Adipocyte (in vitro differentiated cells): ENCODE measurements around the gene SMTNL2.
A peak's percentile ranks its signal among the peaks of the same experiment; 100 is the strongest.

ENCODE experiments used
- DNase-seq: peaks from one replicate; pipeline ENCODE4 v3.0.0-alpha.2; 2015; ENCODE audit warnings: low read depth
- H3K27me3 ChIP-seq: replicated peaks from 2 replicates; pipeline ENCODE4 v1.7.0; 2013; ENCODE audit warnings: mild to moderate bottlenecking, low read length, moderate library complexity; ENCODE audit not compliant: control insufficient read depth, insufficient read depth
- H3K36me3 ChIP-seq: 2 replicates; pipeline ENCODE4 v1.7.0; 2013; ENCODE audit warnings: low read length, mild to moderate bottlenecking, moderate library complexity; ENCODE audit not compliant: control insufficient read depth, insufficient read depth, severe bottlenecking
- H3K4me1 ChIP-seq: 2 replicates; pipeline ENCODE4 v1.7.0; 2013; ENCODE audit warnings: mild to moderate bottlenecking, low read length, moderate library complexity; ENCODE audit not compliant: control insufficient read depth, insufficient read depth
- H3K4me3 ChIP-seq: 2 replicates; pipeline ENCODE4 v1.7.0; 2013; ENCODE audit warnings: mild to moderate bottlenecking, low read length, moderate library complexity
- H3K9ac ChIP-seq: 2 replicates; pipeline ENCODE4 v1.7.0; 2013; ENCODE audit warnings: mild to moderate bottlenecking, low read length, moderate library complexity
- H3K9me3 ChIP-seq: 2 replicates; pipeline ENCODE4 v1.7.0; 2013; ENCODE audit warnings: mild to moderate bottlenecking, low read length, moderate library complexity; ENCODE audit not compliant: control insufficient read depth

SMTNL2 gene

DNA sequence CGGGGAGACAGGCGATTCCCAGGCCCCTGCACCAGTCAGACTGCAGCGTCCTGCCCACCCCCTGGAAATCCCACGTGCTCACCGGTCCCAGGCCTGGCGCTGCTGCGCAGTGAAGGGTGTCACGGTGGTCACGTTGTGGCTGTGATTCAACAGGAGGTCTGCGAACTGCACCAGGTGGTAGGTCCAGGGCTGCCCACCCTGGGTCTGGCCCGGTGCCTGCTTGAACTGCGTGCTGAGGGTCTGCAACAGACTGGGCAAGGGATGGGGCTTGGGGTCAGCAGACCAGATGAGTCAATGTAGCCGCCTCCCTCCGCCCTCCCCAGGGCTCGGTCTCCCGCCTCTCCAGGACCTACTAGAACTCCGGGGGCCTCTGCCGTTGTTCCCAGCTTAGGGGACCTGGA lies 36.3 kb upstream of the SMTNL2 start:
- Histone ChIP-seq H3K4me1 (no peaks in the 10 kb centered on the region), H3K27me3 (no peaks in the 10 kb centered on the region), H3K9ac (no peak overlapping the region), H3K36me3 (peaks cover 87% of the 10 kb centered on the region), H3K4me3 (no peak overlapping the region), H3K9me3 (no peaks in the 10 kb centered on the region)
- no peak for DNase-seq

DNA sequence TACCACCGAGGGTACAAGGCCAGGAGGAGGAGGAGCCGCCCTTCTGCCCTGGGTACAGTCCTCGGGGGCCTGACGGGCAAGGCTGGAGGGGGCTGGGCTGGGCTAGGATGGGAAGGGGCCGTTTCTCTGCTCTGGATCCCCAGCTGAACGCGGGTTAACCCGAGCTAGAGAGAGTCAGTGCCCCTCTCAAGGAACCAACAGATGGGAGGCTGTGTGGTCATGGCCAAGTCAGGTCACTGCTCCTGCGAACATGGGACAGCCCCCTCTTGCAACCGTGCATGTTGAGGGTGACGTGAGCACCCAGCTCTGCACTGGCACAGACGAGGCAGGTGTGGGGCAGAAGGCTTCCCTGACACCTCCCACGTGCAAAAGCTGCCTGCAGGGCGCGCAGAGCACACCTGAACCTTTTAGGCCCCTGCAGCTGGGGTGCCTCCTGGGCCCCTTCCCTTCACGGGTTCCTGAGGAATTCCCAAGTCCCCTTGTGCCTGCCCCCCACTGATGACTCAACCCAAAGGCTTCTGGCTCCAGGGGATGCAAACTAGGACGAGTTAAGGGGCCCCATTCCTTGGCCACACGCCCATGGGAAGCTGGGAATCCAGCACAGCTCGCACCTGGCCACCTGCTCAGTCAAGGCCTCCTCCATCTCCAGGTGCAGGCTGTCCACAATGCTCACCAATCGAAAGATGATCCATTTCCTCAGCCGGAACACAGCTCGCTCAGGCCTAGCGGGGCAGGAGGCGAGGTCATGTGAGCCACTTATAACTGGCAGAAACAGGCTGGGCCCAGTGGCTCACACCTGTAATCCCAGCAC lies 35.4 kb upstream of the SMTNL2 start:
- Histone ChIP-seq H3K4me3 (no peak overlapping the region), H3K9ac (no peak overlapping the region), H3K27me3 (no peaks in the 10 kb centered on the region), H3K9me3 (no peaks in the 10 kb centered on the region), H3K36me3 (peaks cover 82% of the 10 kb centered on the region), H3K4me1 (peaks cover 3% of the 10 kb centered on the region)
- no peak for DNase-seq

DNA sequence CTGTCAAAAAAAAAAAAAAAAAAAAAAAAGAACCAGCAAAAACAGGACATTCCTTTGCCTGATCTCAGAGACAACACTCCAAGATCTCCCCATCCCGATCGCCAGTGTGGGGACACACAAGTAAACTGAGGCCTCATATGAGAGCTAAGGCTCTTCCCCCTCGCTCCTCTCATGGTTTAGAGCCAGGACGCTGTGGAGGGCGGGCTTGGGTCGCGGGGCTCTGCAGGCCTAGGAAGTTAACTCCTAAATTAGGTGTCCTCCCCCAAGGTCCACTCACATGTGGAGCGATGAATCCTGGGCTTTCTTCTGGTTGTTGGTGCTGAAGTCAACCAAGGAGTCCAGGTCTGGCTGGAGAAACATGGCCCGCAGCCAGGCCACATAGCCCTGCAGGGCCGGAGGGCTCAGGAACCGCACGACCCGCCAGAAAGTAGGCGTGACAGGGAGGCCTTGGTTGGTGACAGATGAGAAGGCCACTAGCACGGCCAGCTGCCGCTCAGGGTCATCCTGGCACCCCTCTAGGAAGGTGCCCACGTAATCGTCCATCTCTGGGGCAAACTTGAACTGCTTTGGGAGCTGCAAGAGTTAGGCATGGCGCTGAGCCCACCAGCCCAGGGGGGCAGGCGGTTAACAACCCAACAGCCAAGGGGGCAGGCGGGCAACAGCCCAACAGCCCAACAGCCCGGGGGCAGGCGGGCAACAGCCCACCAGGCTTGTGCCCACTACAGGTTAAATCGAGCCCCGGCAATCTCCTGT lies 34.4 kb upstream of the SMTNL2 start:
- Histone ChIP-seq H3K9me3 (no peaks in the 10 kb centered on the region), H3K4me1 (peaks cover 9% of the 10 kb centered on the region), H3K4me3 (no peak overlapping the region), H3K9ac (no peak overlapping the region), H3K36me3 (peaks cover 77% of the 10 kb centered on the region), H3K27me3 (no peaks in the 10 kb centered on the region)
- DNase-seq = no peak

DNA sequence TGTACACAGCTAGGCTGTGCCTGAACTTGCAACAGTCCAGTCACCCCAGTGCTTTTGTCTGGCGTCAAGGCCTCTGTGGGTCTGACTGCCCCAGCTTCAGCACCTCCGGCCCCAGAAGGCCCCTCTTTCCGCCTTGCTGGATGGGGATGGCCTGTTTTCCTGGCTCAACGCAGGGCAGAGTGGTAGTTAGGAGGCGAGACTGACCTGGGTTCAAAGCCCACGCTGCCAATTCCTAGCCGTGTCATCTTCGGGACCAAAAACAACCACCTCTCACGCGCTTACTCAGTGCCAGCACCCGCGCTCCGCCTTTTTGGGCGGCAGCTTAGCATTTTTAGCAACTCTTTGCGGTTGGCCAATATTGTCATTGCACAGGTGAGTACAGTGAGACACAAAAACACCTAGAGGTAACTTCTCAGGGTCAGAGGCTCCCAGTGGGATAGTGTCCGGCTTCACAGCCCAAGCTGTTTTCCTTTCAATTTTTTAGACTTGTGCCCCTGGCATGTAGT lies 33.7 kb upstream of the SMTNL2 start:
- no peak for DNase-seq
- Histone ChIP-seq H3K4me1 (peaks cover 10% of the 10 kb centered on the region), H3K9me3 (no peaks in the 10 kb centered on the region), H3K4me3 (no peak overlapping the region), H3K36me3 (peaks cover 72% of the 10 kb centered on the region), H3K27me3 (no peaks in the 10 kb centered on the region), H3K9ac (no peak overlapping the region)

DNA sequence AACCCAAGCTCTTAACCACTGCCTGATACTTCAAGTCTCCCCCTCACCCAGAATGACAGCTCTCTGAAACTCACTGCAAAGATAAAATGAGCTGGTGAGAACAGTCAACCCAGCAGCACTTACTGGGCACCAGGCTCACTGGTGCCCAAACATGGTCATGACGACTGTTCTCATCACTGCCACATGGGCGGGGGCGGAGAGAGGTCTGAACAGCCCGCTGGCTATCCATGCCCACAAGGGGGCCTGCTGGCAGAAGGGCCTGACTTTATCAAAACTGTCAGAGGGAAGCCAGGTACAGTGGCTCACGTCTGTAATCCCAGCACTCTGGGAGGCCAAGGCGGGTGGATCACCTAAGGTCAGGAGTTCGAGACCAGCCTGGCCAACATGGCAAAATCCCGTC lies 33.2 kb upstream of the SMTNL2 start:
- H3K36me3 ChIP-seq = peaks cover 70% of the 10 kb centered on the region
- no peak overlapping the region for H3K4me3 ChIP-seq
- H3K9me3 ChIP-seq = no peaks in the 10 kb centered on the region
- peaks cover 15% of the 10 kb centered on the region for H3K4me1 ChIP-seq
- no peaks in the 10 kb centered on the region for H3K27me3 ChIP-seq
- no peak for DNase-seq
- H3K9ac ChIP-seq = no peak overlapping the region

DNA sequence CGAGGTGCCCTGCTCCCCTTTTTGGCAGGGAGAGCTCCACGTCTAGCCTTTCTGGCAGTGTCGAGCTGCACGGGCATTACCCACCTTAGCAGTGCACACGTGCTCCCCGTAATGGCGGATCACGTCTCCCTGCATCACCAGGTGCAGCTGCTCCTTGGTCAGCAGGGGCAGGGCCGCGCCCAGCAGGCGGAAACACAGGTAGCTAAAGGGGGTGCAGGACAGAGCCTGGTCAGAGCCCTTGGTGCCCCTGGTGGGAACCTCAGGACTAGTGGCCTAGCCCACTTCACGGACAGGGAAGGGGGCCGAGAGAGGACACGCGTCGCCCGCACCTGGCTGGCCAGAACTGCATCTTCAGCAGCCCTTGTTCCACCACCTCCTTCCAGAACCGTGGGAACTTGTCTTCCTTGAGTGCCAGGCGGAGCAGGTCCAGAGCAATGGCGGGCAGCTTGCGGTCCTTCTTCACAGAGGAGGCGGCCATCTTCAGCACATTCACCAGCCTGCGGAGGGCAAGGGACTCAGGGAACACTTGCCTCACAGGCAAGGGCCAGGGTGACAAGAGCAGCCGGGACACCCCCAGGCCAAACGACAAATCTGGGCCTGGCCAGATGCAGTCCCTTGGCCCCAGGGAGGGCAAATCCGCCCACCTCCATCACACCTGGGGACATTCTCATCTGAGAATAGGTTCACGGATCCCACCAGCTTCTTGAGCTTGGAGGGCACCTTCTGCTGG lies 32.4 kb upstream of the SMTNL2 start:
- Histone ChIP-seq H3K36me3 (peaks cover 63% of the 10 kb centered on the region), H3K4me1 (peaks cover 15% of the 10 kb centered on the region), H3K4me3 (no peak overlapping the region), H3K9me3 (no peaks in the 10 kb centered on the region), H3K9ac (no peak overlapping the region), H3K27me3 (no peaks in the 10 kb centered on the region)
- DNase-seq = no peak

DNA sequence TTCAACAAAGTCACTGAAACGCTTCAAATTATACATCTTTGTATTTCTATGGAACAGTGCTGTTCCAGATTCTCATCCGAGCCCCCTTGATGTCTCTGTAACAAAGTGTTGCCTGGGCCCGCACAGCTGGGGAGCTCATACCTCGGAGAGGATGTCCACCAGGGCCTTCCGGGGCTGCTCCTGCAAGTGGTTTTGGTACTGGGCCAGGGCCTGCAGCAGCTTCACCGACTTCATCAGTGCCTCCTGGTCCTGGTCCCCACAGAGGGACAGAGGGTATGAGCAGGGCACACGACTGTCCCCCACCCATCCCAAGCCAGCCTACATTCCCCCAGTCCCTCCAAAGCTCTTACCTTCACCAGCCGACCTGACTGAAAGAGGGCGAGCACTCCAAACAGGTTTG lies 30.7 kb upstream of the SMTNL2 start:
- no peaks in the 10 kb centered on the region for H3K9me3 ChIP-seq
- peak overlapping the region; percentile 96 for H3K9ac ChIP-seq
- H3K4me1 ChIP-seq = peaks cover 15% of the 10 kb centered on the region
- no peaks in the 10 kb centered on the region for H3K27me3 ChIP-seq
- DNase-seq = no peak
- H3K36me3 ChIP-seq = peaks cover 46% of the 10 kb centered on the region
- H3K4me3 ChIP-seq = peak overlapping the region; percentile 98

DNA sequence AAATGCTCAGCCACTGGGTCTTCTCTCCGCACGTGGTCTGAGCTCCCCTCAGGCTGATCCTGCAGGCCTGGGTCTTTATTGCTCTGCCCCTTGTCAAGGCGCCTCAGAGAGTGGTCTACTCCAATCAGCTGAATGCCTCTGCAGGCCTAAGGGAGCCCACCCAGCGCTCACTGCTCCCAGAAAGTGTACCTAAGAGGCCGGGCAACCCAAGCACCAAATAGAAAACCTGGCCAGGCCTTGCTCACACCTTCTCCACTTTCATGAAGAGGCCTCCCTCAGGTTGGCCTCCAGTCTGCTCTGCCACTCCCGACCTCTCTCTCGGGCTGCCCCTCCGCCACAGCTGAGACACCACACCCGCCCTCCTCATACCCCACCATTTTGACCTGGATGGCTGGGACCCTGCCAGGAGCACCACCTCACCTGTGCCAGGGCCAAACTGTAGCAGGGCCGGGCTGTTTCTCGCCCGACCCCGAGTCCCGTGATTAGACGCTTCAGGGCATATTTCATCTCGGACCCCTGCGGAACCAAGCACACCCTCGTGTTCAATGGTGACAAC lies 29.8 kb upstream of the SMTNL2 start:
- Histone ChIP-seq H3K36me3 (peaks cover 37% of the 10 kb centered on the region), H3K9ac (peak overlapping the region; percentile 96), H3K9me3 (no peaks in the 10 kb centered on the region), H3K27me3 (no peaks in the 10 kb centered on the region), H3K4me1 (peaks cover 15% of the 10 kb centered on the region), H3K4me3 (peak overlapping the region; percentile 98)
- no peak for DNase-seq

DNA sequence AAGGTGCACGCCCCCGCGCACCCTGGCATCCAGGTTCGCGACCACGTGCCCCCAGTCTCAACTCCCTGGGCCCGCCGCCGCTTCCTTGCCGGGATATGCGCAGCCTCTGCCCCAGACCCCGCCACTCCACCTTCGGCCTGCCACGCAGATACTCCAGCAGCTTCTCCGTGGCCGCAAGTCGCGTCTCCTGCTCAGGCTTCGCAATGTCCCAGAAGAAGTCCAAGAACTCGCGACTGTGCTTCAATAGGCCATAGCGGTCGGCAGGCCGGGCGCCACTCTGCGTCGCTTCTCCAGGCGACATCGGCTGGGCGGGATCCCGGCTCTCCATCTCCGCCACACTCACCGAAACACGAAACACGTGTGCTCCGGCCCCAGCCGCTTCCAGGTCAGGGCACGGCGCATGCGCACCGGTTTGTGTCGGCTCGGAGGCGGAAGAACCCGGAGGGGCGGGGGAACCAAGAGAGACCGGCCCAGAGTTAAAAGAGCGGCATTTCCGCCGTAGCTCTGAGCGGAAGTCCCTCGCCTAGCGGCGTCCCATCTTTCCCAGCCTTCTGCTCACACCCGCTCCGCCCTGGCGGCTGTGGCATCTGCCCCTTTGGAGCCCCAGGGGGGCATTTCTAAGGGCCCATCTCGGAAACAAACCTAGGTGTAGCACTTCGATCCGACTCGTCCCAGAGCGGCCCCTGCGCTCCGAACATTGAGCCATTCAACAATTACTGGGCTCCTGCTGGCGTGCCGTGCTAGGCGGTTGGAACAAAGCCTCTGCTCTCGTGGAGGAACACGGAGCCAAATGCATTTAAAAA lies 29.1 kb upstream of the SMTNL2 start, which contains the start of gene MYBBP1A:
Gene MYBBP1A (minus strand): TSS at position 388 of the 803 bp plus-strand sequence. CDS start 60 bp downstream, at position 328.
- peak within 1 kb of the TSS; percentile 96 for H3K9ac ChIP-seq
- no peaks in the 10 kb centered on the region for H3K9me3 ChIP-seq
- DNase-seq = peak; percentile 99
- peaks cover 15% of the 10 kb centered on the region for H3K4me1 ChIP-seq
- no peaks in the 10 kb centered on the region for H3K27me3 ChIP-seq
- H3K36me3 ChIP-seq = peaks cover 31% of the 10 kb centered on the region
- peak within 1 kb of the TSS; percentile 98 for H3K4me3 ChIP-seq
